Spleen (tissue), 11 donors: Measurements from ENCODE around the gene PTGES2. TPM values are rescaled to one million over a fixed set of nuclear protein-coding genes. Genes with fewer than 3 reads are reported as not detected.
A peak's percentile ranks its signal among the peaks of the same experiment; 100 is the strongest.

ENCODE experiments used
- DNase-seq: peaks from one replicate; pipeline ENCODE4 v3.0.0-alpha.2; 2020
- H3K27ac ChIP-seq, 8 donors: fragments of 200-600 bp; sonication (generic) in 7 of 8; 1 replicate in 4 of 8; 2 replicates in 4 of 8; pipeline versions ENCODE4 v1.5.0 to v1.8.0; 2016 to 2021; ENCODE audit warnings: inconsistent platforms in 4 of 8, mild to moderate bottlenecking in 4 of 8, moderate library complexity in 1 of 8
- H3K27me3 ChIP-seq, 7 donors: fragments of 200-600 bp; sonication (generic) in 6 of 7; replicated peaks in 1 of 7; 1 replicate in 4 of 7; 2 replicates in 3 of 7; pipeline versions ENCODE4 v1.5.0 to v1.8.0; 2016 to 2021; ENCODE audit warnings: inconsistent platforms in 3 of 7, mild to moderate bottlenecking in 1 of 7
- H3K36me3 ChIP-seq, 6 donors: fragments of 200-600 bp; sonication (generic) in 5 of 6; 1 replicate in 4 of 6; 2 replicates in 2 of 6; pipeline versions ENCODE4 v1.5.0 to v1.8.0; 2016 to 2021; ENCODE audit warnings: inconsistent platforms in 2 of 6
- H3K4me1 ChIP-seq, 6 donors: fragments of 200-600 bp; sonication (generic) in 5 of 6; 1 replicate in 3 of 6; 2 replicates in 3 of 6; pipeline versions ENCODE4 v1.5.0 to v1.8.0; 2016 to 2021; ENCODE audit warnings: inconsistent platforms in 3 of 6
- H3K4me3 ChIP-seq, 8 donors: fragments of 200-600 bp; sonication (generic) in 7 of 8; 1 replicate in 4 of 8; 2 replicates in 4 of 8; pipeline versions ENCODE4 v1.5.0 to v1.8.0; 2016 to 2021; ENCODE audit warnings: inconsistent platforms in 4 of 8, mild to moderate bottlenecking in 4 of 8, moderate library complexity in 2 of 8
- H3K9me3 ChIP-seq, 8 donors: fragments of 200-600 bp; sonication (generic) in 7 of 8; 1 replicate in 4 of 8; 2 replicates in 4 of 8; pipeline versions ENCODE4 v1.5.0 to v1.8.0; 2016 to 2021; ENCODE audit warnings: inconsistent platforms in 4 of 8
- POLR2A ChIP-seq, 3 donors: fragments of 450-650 bp; IDR thresholded peaks; one replicate each; pipeline ENCODE4 v1.5.1; 2017; ENCODE audit warnings: antibody characterized with exemption in 3 of 3, mild to moderate bottlenecking in 1 of 3
- POLR2AphosphoS5 ChIP-seq, 3 donors: sonication (generic); formaldehyde crosslinking; IDR thresholded peaks; one replicate each; pipeline ENCODE4 v1.5.1; 2017; ENCODE audit warnings: antibody characterized with exemption in 3 of 3
- WGBS, 5 donors: extraction: QIAGEN DNeasy Blood & Tissue Kit in 3 of 5; methylation state at CpG; one replicate each; pipeline versions ENCODE4 v1.1.5 to v1.1.7; 2013 to 2018; 5-methylcytosine and 5-hydroxymethylcytosine counted together
- intact Hi-C: fragments of 100-400 bp; cut with DNase I; formaldehyde crosslinking; loops from one replicate; pipeline ENCODE4 v1.15.0; 2023; ENCODE audit warnings: low total_unique reads
- polyA plus RNA-seq, 3 donors: library from polyadenylated mRNA; stranded (reverse); fragments of 200-250 nt; gene quantifications; one replicate each; pipeline ENCODE4 v1.2.1, GENCODE V29; 2013
- total RNA-seq, 7 donors: library from RNA; depleted of rRNA in 3 of 7; stranded (reverse); fragments of >200 nt in 3 of 7; fragmentation: NEBNext Ultra II Directional in 4 of 7; extraction: Animal tissue kit (Norgen Biotek cat#: 25700) in 4 of 7; gene quantifications; one replicate each; pipeline versions ENCODE4 v1.1.0 to v1.2.1, GENCODE V29; 2016 to 2021
- TF ChIP-seq, protein P1 (sequence below), 11 experiments: fragments of 200-600 bp in 7 of 11; fragments of 450-650 bp in 4 of 11; sonication (generic) in 4 of 11; IDR thresholded peaks in 8 of 11; conservative IDR thresholded peaks in 3 of 11; 1 replicate in 7 of 11; 2 replicates in 4 of 11; pipeline versions ENCODE4 v1.4.0 to v1.8.0; 2016 to 2021; ENCODE audit warnings: antibody characterized with exemption in 11 of 11, inconsistent platforms in 4 of 11, mild to moderate bottlenecking in 1 of 11
- donor health status: healthy with polysubstance abuse.
- donor health status: DM: no; HTN: no; CAD: no; lungs with moderate emphysema.
- donor health status: DM: no; HTN: no; CAD: no.
- donor health status: Bipolar disorder and iron deficiency.
- donor health status: healthy.
- donor health status: DM: no; HTN: no; CAD: no.
- donor health status: DM: yes; HTN: yes; CAD: no.

PTGES2 gene
- total and polyA plus RNA-seq, 10 donors = 45.2 to 71.2 (median 56.5) TPM

DNA sequence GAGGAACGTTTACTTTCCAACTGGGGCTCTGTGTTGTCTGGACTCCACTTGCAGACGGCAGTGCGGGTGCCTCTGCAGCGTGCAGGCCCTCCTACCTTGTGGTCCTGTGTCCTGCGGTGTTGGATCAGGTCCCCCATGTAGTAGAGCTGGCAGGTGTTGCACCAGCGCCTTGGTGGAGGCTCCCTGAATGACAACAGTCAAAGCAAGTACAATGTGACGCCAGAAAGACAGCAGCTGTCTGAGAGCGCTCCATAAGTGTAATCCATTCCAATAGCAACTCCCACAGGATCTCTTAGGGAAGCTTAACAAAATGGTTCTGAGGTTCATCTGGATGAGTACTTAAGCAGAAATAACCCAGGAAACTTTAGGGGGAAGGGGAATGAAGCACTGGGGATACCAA, 42.4 kb upstream of the PTGES2 start:
- Histone ChIP-seq H3K4me1 (no peaks in the 10 kb centered on the region), H3K27ac (no peak overlapping the region), H3K4me3 (no peak overlapping the region), H3K36me3 (peaks cover 3 to 97% (median 65%) of the 10 kb centered on the region in 6 donors), H3K27me3 (no peaks in the 10 kb centered on the region), H3K9me3 (no peaks in the 10 kb centered on the region)
- DNase-seq = no peak
- TF ChIP-seq POLR2A (IDR thresholded peaks at IDR 0.05) (no peak), POLR2AphosphoS5 (IDR thresholded peaks at IDR 0.05) (no peak)
- TF ChIP-seq, protein P1, sequence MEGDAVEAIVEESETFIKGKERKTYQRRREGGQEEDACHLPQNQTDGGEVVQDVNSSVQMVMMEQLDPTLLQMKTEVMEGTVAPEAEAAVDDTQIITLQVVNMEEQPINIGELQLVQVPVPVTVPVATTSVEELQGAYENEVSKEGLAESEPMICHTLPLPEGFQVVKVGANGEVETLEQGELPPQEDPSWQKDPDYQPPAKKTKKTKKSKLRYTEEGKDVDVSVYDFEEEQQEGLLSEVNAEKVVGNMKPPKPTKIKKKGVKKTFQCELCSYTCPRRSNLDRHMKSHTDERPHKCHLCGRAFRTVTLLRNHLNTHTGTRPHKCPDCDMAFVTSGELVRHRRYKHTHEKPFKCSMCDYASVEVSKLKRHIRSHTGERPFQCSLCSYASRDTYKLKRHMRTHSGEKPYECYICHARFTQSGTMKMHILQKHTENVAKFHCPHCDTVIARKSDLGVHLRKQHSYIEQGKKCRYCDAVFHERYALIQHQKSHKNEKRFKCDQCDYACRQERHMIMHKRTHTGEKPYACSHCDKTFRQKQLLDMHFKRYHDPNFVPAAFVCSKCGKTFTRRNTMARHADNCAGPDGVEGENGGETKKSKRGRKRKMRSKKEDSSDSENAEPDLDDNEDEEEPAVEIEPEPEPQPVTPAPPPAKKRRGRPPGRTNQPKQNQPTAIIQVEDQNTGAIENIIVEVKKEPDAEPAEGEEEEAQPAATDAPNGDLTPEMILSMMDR (IDR thresholded peaks at IDR 0.05 in 8 of 11, conservative IDR thresholded peaks at IDR 0.05 in 3 of 11) = no peak
- whole genome bisulfite sequencing, 5 donors = 91 to 100% (median 95%) methylated on average over 4 to 8 of the region's 8 CpGs
- intact Hi-C loops = no loop called here

DNA sequence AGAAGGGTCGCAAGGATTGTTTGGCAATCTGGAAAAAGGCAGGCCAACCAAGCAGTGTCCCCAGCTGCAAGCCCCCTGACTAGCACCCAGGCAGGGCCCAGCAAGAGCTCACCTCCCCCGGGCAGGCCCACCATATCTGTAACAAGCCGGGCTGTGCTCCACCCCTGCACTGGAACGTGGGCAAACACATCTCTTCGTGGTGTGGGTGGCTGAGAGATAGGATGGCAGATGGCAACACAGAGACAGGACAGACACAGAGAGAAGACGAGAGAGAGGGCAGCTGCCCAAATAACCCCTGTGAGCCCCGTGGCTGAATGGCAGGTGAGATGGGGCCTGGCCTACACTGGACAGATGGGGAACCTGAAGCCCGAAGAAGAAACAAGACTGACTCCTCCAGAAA, 42.0 kb upstream of the PTGES2 start:
- Histone ChIP-seq H3K4me3 (no peak overlapping the region), H3K27me3 (no peaks in the 10 kb centered on the region), H3K9me3 (no peaks in the 10 kb centered on the region), H3K27ac (no peak overlapping the region), H3K36me3 (peaks cover 3 to 97% (median 64%) of the 10 kb centered on the region in 6 donors), H3K4me1 (peaks cover 0 to under 1% (median 0%) of the 10 kb centered on the region in 6 donors)
- intact Hi-C loops = no loop called here
- 91 to 94% (median 92%) methylated on average over 8 of the region's 8 CpGs for WGBS, 5 donors
- TF ChIP-seq, protein P1 (IDR thresholded peaks at IDR 0.05 in 8 of 11, conservative IDR thresholded peaks at IDR 0.05 in 3 of 11) = no peak
- no peak for TF ChIP-seq POLR2AphosphoS5 (IDR thresholded peaks at IDR 0.05)
- TF ChIP-seq POLR2A (IDR thresholded peaks at IDR 0.05) = no peak
- DNase-seq = peak; percentile 46

DNA sequence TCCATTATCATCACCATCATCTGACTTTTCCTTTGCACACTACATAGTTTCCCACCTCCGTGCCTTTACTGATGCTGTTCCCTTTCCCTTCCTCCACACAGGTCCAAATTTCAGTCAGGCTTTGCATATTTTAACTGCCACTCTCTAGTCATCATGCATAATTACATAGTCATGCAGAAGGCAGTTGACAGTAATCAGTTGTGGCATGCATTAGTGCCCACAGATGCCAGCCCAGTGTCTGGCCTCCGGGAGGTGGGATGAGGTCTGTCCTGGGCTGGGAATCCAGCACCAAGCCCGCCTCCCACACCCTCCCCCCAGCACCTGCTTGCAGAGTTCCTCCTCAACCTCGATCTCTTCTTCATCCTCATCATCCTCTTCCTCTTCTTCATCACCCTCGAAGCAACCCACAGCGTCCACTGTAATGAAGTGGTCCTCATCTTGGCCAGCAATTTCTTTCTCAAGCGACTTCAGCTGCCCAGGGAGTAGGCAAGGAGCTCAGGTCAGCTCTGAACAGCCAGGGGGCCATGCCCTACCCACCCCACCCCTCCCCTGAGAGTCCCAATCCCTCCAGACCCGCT, 41.3 kb upstream of the PTGES2 start:
- WGBS, 5 donors = 90 to 94% (median 91%) methylated on average over 8 of the region's 8 CpGs
- H3K27ac ChIP-seq = no peak overlapping the region
- no peak overlapping the region for H3K4me3 ChIP-seq
- no peaks in the 10 kb centered on the region for H3K27me3 ChIP-seq
- intact Hi-C loops = no loop called here
- H3K36me3 ChIP-seq = peaks cover 3 to 97% (median 67%) of the 10 kb centered on the region in 6 donors
- TF ChIP-seq POLR2AphosphoS5 (IDR thresholded peaks at IDR 0.05) (no peak), POLR2A (IDR thresholded peaks at IDR 0.05) (no peak)
- TF ChIP-seq, protein P1 (IDR thresholded peaks at IDR 0.05 in 8 of 11, conservative IDR thresholded peaks at IDR 0.05 in 3 of 11) = no peak
- H3K9me3 ChIP-seq = no peaks in the 10 kb centered on the region
- H3K4me1 ChIP-seq = peaks cover 0 to 8% (median 0%) of the 10 kb centered on the region in 6 donors
- DNase-seq = no peak

DNA sequence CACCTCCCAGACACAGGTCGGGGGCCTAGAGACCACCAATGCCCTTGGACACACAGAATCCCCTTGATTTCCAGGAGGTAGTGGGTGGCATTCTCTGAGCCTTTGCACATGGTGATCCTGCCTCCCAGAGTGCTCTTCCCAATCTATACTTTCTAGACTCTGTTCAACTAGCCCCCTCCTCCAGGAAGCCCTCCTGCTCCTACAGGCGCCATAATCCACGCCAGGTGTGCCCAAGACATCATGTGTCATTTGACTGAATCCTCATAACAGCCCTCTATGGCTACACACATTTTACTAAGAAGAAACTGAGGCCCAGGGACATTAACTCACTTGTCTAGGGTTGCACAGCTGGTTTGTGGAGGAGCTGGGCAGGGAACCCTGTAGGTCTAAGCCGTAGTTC, 39.7 kb upstream of the PTGES2 start:
- Histone ChIP-seq H3K4me1 (peaks cover 0 to 22% (median 4%) of the 10 kb centered on the region in 6 donors), H3K27ac (no peak overlapping the region), H3K27me3 (no peaks in the 10 kb centered on the region), H3K9me3 (no peaks in the 10 kb centered on the region), H3K4me3 (no peak overlapping the region), H3K36me3 (peaks cover 3 to 99% (median 69%) of the 10 kb centered on the region in 6 donors)
- intact Hi-C loops = no loop called here
- TF ChIP-seq, protein P1 (IDR thresholded peaks at IDR 0.05 in 8 of 11, conservative IDR thresholded peaks at IDR 0.05 in 3 of 11) = no peak
- TF ChIP-seq POLR2AphosphoS5 (IDR thresholded peaks at IDR 0.05) = no peak
- no peak for DNase-seq
- WGBS, 5 donors = 95 to 100% (median 96%) methylated on average over 4 of the region's 4 CpGs
